Fibroblast of peridontal ligament (primary cell): ENCODE measurements around the gene GOLM1.

Source experiments
- DNase-seq: peaks from one replicate; pipeline ENCODE4 v3.0.0-alpha.2; 2010; ENCODE audit errors: extremely low read depth

The GOLM1 gene

GRCh38 chr9:86046071-86046636, 53.2 kb downstream of the GOLM1 start:
- no peak for DNase-seq

DNA sequence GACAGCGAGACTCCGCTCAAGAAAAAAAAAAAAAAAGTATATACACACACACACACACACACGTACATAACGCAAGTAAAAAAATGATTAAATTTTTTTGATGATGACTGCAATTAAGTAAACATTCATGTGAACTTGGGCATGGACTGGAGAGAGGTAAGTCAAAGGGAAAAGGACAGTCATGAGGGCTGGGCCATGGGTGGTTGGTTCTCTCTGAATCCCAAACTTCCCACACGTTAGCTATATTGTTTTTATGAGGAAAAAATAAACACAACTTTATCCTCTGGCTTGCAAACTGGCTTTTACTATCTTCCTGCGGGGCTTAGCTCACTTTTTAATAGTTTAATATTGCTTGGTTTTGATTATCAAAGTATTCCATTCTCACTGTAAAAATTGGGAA, 53.7 kb downstream of the GOLM1 start:
- no peak for DNase-seq

- DNase-seq: no peak
Observed at GRCh38 chr9:86043999-86044398, 55.4 kb downstream of the GOLM1 start.

GRCh38 chr9:86043586-86043985, 55.8 kb downstream of the GOLM1 start:
- no peak for DNase-seq

DNA sequence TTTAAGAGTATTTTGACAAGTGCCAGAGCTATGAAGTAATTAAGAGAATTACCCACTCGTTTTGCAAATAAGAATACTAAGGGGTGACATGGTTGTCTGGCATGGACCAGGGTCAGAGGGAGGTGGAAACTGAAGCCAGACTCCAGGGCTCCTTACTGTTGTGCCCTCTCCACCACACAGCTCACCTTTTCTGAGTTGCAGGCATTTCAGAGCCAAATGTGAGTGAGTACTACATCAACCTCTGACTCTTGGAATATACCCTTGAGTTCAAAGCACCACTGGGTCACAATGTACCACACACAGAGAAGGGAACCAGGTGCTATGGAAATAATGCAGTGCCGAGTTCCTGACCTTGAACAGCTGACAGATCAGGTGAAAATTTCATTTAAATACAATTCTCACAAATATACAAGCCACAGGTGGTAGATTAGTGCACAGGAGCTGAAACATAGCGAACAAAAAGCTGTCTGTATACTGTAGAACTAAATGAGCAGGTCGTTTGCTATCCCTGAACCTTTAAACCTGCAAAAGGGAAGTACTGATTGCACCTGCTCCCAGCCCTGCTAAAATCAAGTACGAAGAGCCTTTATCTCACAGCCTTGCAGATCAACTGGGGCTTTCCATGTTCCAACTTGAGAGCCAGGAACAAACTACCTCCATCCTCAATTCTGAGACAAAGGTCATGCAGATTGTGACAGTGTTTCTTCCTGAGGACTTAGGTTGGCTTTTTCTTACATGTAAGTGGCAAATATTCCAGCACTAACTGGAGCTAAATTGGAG, 57.0 kb downstream of the GOLM1 start:
- no peak for DNase-seq

DNA sequence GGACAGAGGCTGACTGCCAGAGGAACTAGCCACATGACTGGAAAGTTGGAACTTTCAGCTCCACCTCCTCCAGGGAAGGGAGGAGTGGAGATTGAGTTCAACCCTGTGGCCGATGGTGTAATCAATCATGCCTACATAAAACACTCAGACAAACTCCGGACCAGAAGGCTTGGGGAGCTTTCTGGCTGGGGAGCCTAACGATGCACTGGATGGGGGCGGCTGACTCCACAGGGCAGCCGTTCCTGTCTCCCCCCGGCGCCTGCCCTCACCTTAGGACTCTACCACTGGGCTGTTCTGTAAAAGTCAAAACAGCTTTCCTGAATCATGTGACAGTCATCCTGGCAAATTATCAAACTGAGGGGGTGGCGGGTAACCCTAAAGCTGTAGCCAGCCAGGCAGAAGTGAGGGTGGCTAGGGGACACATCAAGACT, 58.0 kb downstream of the GOLM1 start:
- DNase-seq: peak; percentile 44

DNA sequence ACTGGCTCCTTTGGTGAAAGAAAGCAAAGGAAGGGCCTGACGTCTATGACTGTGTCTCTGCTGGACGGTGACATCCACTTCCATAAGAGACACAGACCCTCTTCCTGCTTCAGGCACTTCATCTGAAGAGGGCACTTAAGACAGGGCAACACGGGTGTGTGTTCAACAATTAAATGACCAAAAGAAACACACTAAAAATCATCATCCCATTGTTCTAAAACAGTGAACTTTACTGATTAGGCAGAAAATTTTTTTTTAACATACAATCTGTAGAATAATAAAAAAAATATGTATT, 58.5 kb downstream of the GOLM1 start:
- DNase-seq: no peak

DNA sequence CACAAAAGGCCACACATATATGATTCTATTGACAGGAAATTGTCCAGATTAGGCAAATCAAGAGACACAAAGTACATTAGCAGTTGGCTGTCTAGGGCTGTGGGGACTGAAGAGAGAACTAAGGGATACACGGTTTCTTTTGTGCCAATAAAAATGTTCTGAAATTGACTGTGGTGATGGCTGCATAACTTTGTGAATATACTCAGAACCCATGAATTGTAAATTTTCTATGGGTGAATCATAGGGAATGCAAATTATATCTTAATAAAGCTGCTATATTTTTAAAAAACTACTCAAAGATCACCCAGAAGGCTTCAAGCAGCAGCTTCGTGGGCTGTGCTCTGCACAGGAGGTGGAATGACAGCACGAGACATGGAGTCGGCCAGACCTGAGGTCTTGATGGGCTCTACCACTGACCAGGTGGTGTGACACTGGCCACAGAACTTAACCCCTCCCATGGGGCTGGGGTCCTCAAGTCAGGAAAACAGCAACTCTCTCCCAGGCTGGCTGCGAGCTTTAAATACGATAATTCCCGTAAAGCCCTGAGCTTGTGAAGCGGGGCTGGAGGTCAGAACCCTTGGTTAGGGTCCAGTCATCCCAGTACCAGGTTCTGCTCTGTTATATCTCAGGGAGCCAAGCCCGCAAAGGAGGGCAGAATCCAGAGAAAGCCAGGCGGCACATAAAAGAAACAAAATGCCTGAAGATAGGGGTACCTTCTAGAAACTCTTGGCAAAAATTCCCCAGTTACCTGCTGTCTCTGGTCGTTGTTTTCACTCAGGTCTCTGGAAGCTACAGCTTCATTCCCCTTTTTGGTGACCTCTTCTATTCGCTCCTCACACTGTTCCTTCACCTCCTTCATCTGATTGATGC, 59.1 kb downstream of the GOLM1 start:
- DNase-seq: peak; percentile 27

GRCh38 chr9:86036555-86036954, 62.8 kb downstream of the GOLM1 start:
- DNase-seq: no peak

DNA sequence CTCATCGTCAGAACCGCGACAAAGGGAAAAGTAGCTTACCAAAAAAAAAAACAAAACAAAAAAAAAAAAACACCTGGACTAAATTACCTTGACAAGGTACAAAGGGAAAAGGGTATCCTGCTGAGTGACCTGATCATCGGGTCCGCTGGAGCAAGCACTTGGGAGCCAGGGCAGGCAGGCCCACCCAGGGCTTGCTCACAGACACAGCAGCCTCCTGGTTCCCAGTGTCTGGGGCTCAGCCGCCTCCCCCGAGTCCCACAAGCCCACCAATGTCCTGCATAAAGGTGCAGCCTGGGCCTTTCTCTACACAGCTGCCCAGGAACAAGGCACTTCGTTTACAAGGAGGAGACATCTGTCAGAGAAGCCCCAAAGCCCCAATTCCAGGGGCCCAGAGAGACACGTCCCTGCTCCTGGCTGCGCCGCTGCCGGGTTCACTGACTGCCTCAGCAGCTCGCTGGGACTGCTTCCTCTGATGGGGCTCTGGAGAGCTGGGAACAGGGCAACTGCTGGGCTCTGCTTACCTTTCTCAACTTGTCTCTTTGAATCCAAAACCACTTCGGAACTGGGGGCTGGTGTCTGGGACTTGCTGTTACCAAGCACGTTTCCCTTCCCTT, 63.4 kb downstream of the GOLM1 start:
- DNase-seq: no peak

- peak; percentile 44 for DNase-seq
Observed at GRCh38 chr9:86034863-86035734, 64.3 kb downstream of the GOLM1 start.

- no peak for DNase-seq
Observed at GRCh38 chr9:86027767-86028166, 71.6 kb downstream of the GOLM1 start.

GRCh38 chr9:86022687-86023266, 76.6 kb downstream of the GOLM1 start:
- no peak for DNase-seq

- no peak for DNase-seq
Observed at GRCh38 chr9:86021166-86021565, 78.2 kb downstream of the GOLM1 start.

DNA sequence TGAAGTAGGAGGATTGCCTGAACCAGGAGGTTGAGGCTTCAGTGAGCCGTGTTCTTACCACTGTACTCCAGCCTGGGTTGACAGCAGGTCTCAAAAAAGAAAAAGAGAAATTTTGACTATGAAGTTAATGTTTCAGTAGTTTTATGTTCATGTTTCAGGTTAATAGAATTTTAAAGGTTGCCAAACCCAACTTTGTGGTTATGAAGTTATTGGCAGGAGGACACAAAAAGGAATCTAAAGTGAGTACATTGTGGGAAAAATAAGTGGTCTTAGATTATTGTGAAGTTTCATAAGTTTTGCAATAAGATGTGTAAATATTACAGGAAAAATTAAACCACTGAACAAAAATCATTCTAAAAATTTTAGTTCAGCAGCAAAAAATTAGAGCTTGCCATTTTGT, 78.6 kb downstream of the GOLM1 start:
- peak; percentile 60 for DNase-seq

- no peak for DNase-seq
Observed at GRCh38 chr9:86009133-86009532, 90.2 kb downstream of the GOLM1 start.

GRCh38 chr9:86005253-86005775, 94.0 kb downstream of the GOLM1 start:
- DNase-seq: no peak

- DNase-seq: no peak
Observed at GRCh38 chr9:85995599-85995998, 103.8 kb downstream of the GOLM1 start.

- no peak for DNase-seq
Observed at GRCh38 chr9:85995097-85995496, 104.3 kb downstream of the GOLM1 start.

GRCh38 chr9:85994191-85994590, 105.2 kb downstream of the GOLM1 start:
- no peak for DNase-seq

DNA sequence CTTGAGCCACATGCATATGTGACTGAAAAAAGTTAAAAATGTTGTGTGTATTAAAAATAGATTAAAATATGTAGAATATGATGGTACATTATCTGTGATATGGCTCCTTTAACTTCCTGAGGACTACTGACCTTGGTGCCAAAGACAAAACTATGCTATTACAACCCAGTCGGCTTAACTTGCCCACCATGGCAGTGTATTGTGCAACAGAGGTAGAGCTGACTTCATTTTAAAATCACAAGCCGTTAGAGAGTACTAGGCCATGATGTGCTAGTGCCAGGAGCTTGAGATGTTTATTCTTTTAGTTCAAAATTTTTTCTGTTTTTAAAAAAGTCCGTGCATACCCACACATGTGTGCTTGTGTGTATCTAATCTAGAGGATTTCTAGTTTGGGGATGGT, 112.1 kb downstream of the GOLM1 start:
- no peak for DNase-seq
